H1 (cell line): Measurements from ENCODE around the gene SF3B3. TPM values are rescaled to one million over a fixed set of nuclear protein-coding genes. Genes with fewer than 3 reads are reported as not detected.

Experiments used
- CTCF ChIA-PET: fragments of 300-600 bp; sonication (Branson Sonifier 250); formaldehyde crosslinking; loops from one replicate; lab custom pipeline; 2021; ENCODE audit not compliant: partially characterized antibody; lab: Charles Lee
- POLR2A ChIA-PET: fragments of 300-600 bp; sonication (Branson Sonifier 250); formaldehyde crosslinking; loops from one replicate; lab custom pipeline; 2021; ENCODE audit warnings: inconsistent platforms; ENCODE audit not compliant: partially characterized antibody; lab: Charles Lee
- DNase-seq, 2 experiments: peaks; one replicate each; pipeline versions ENCODE4 v3.0.0 to v3.0.0-alpha.2; 2010 to 2022; ENCODE audit warnings: low spot score in 2 of 2, low read depth in 1 of 2, mixed read lengths in 1 of 2
- FAIRE-seq: peaks from 2 replicates; lab custom pipeline; 2011; peaks lifted over from hg19 to GRCh38; lab: Jason Lieb, UNC
- H2AFZ ChIP-seq: 2 replicates; pipeline ENCODE4 v1.8.1; 2012; ENCODE audit warnings: low read length, inconsistent platforms
- H2AK5ac ChIP-seq: 2 replicates; pipeline ENCODE4 v1.6.1; 2013; ENCODE audit warnings: low read depth, low read length
- H2BK120ac ChIP-seq: replicated peaks from 2 replicates; pipeline ENCODE3; 2013; ENCODE audit warnings: low read depth, low read length, inconsistent platforms
- H2BK12ac ChIP-seq: 2 replicates; pipeline ENCODE4 v1.6.1; 2013; ENCODE audit warnings: low read depth, low read length
- H2BK15ac ChIP-seq: 2 replicates; pipeline ENCODE4 v1.6.1; 2013; ENCODE audit warnings: low read length
- H2BK20ac ChIP-seq: 2 replicates; pipeline ENCODE4 v1.6.1; 2013; ENCODE audit warnings: low read length
- H2BK5ac ChIP-seq: 2 replicates; pipeline ENCODE4 v1.6.1; 2013; ENCODE audit warnings: low read depth, low read length
- H3K14ac ChIP-seq: 2 replicates; pipeline ENCODE4 v1.6.1; 2013; ENCODE audit warnings: inconsistent platforms; ENCODE audit not compliant: insufficient read length
- H3K18ac ChIP-seq: 2 replicates; pipeline ENCODE4 v1.6.1; 2013; ENCODE audit warnings: low read length; ENCODE audit errors: extremely low read depth
- H3K23ac ChIP-seq: 2 replicates; pipeline ENCODE4 v1.6.1; 2013; ENCODE audit warnings: inconsistent platforms; ENCODE audit not compliant: insufficient read length
- H3K23me2 ChIP-seq: 2 replicates; pipeline ENCODE4 v1.6.1; 2013; ENCODE audit warnings: low read depth, low read length
- H3K27ac ChIP-seq: 2 replicates; pipeline ENCODE4 v1.6.1; 2011; ENCODE audit warnings: low read depth, low read length, inconsistent platforms
- H3K27me3 ChIP-seq, 4 experiments: replicated peaks in 1 of 4; 1 replicate in 1 of 4; 2 replicates in 3 of 4; pipeline versions ENCODE4 v1.6.1 to v1.8.1; 2011 to 2013; ENCODE audit warnings: low read length in 3 of 4, mild to moderate bottlenecking in 3 of 4, inconsistent platforms in 2 of 4, mixed read lengths in 2 of 4, moderate library complexity in 1 of 4; ENCODE audit not compliant: control insufficient read depth in 3 of 4, insufficient read depth in 3 of 4; ENCODE audit errors: extremely low read depth in 1 of 4
- H3K36me3 ChIP-seq, 4 experiments: 2 replicates each; pipeline versions ENCODE4 v1.6.1 to v1.8.1; 2011 to 2013; ENCODE audit warnings: mild to moderate bottlenecking in 4 of 4, low read length in 3 of 4, moderate library complexity in 2 of 4, control low read depth in 1 of 4, inconsistent platforms in 1 of 4; ENCODE audit not compliant: insufficient read depth in 4 of 4, control insufficient read depth in 2 of 4
- H3K4ac ChIP-seq: replicated peaks from 2 replicates; pipeline ENCODE3; 2013; ENCODE audit warnings: low read length, low read depth, mixed read lengths, inconsistent platforms; ENCODE audit not compliant: insufficient read length
- H3K4me1 ChIP-seq, 4 experiments: replicated peaks in 1 of 4; 1 replicate in 1 of 4; 2 replicates in 3 of 4; pipeline versions ENCODE4 v1.6.1 to v1.8.1; 2011 to 2013; ENCODE audit warnings: low read length in 3 of 4, inconsistent platforms in 2 of 4, mixed read lengths in 1 of 4; ENCODE audit not compliant: insufficient read depth in 4 of 4, control insufficient read depth in 3 of 4
- H3K4me2 ChIP-seq, 2 experiments: 2 replicates each; pipeline versions ENCODE4 v1.6.1 to v1.8.1; 2011 to 2013; ENCODE audit warnings: low read depth in 2 of 2, low read length in 2 of 2, control low read depth in 1 of 2, inconsistent platforms in 1 of 2, mild to moderate bottlenecking in 1 of 2; ENCODE audit not compliant: insufficient read depth in 1 of 2
- H3K4me3 ChIP-seq, 4 experiments: fragments of 200-600, 300-600 bp in 1 of 4; sonication (generic), shearing (Covaris generic), sonication (Bioruptor Twin) in 1 of 4; 2 replicates each; pipeline versions ENCODE4 v1.5.1 to v1.8.1; 2011 to 2016; ENCODE audit warnings: low read length in 4 of 4, low read depth in 3 of 4, control low read depth in 2 of 4, inconsistent platforms in 2 of 4, mild to moderate bottlenecking in 2 of 4, mixed read lengths in 1 of 4, moderate library complexity in 1 of 4; ENCODE audit not compliant: insufficient read depth in 2 of 4; ENCODE audit errors: extremely low read depth in 1 of 4
- H3K56ac ChIP-seq: replicated peaks from 2 replicates; pipeline ENCODE3; 2013; ENCODE audit warnings: low read depth, mild to moderate bottlenecking, mixed read lengths, low read length, inconsistent platforms; ENCODE audit not compliant: insufficient read length
- H3K79me1 ChIP-seq: 2 replicates; pipeline ENCODE4 v1.6.1; 2013; ENCODE audit warnings: low read depth, low read length, control low read depth
- H3K79me2 ChIP-seq, 2 experiments: 2 replicates each; pipeline versions ENCODE4 v1.6.1 to v1.8.1; 2012 to 2013; ENCODE audit warnings: low read length in 2 of 2, mild to moderate bottlenecking in 2 of 2, inconsistent platforms in 1 of 2; ENCODE audit not compliant: insufficient read depth in 2 of 2, control insufficient read depth in 1 of 2
- H3K9ac ChIP-seq, 4 experiments: replicated peaks in 1 of 4; 1 replicate in 1 of 4; 2 replicates in 3 of 4; pipeline versions ENCODE4 v1.6.1 to v1.8.1; 2011 to 2013; ENCODE audit warnings: low read depth in 3 of 4, low read length in 3 of 4, control low read depth in 2 of 4, mild to moderate bottlenecking in 2 of 4, moderate library complexity in 2 of 4, inconsistent platforms in 1 of 4; ENCODE audit errors: extremely low read depth in 1 of 4
- H3K9me3 ChIP-seq, 2 experiments: 2 replicates each; pipeline versions ENCODE4 v1.6.1 to v1.8.1; 2012 to 2013; ENCODE audit warnings: mild to moderate bottlenecking in 2 of 2, moderate library complexity in 2 of 2, control low read depth in 1 of 2, inconsistent platforms in 1 of 2, low read depth in 1 of 2, low read length in 1 of 2, mixed read lengths in 1 of 2; ENCODE audit not compliant: insufficient read depth in 2 of 2
- H4K20me1 ChIP-seq, 2 experiments: replicated peaks in 1 of 2; 2 replicates each; pipeline versions ENCODE3 to v1.8.1; 2011 to 2013; ENCODE audit warnings: inconsistent platforms in 2 of 2, low read length in 2 of 2, mild to moderate bottlenecking in 1 of 2; ENCODE audit not compliant: insufficient read depth in 2 of 2, control insufficient read depth in 1 of 2
- H4K5ac ChIP-seq: 2 replicates; pipeline ENCODE4 v1.6.1; 2013; ENCODE audit warnings: low read length, low read depth, mixed read lengths, inconsistent platforms; ENCODE audit not compliant: insufficient read length
- H4K8ac ChIP-seq: 2 replicates; pipeline ENCODE4 v1.8.0; 2013; ENCODE audit warnings: mild to moderate bottlenecking, moderate library complexity, low read length, inconsistent platforms; ENCODE audit not compliant: insufficient read depth; ENCODE audit errors: extremely low read depth
- H4K91ac ChIP-seq: replicated peaks from 2 replicates; pipeline ENCODE3; 2013; ENCODE audit warnings: low read length, mixed read lengths, inconsistent platforms; ENCODE audit not compliant: insufficient read length
- BACH1 ChIP-seq: IDR thresholded peaks from 2 replicates; pipeline ENCODE4 v1.6.1; 2012; ENCODE audit warnings: low read length, improper control_type of control experiment
- BRCA1 ChIP-seq: IDR thresholded peaks from 2 replicates; pipeline ENCODE4 v1.6.1; 2012; ENCODE audit warnings: low read depth, low read length, improper control_type of control experiment
- CEBPB ChIP-seq: IDR thresholded peaks from 2 replicates; pipeline ENCODE4 v1.6.1; 2012; ENCODE audit warnings: low read depth, low read length
- CREB1 ChIP-seq: IDR thresholded peaks from 2 replicates; pipeline ENCODE4 v1.6.1; 2012; ENCODE audit warnings: inconsistent platforms
- FOSL1 ChIP-seq: IDR thresholded peaks from 2 replicates; pipeline ENCODE4 v1.6.1; 2011; ENCODE audit warnings: mild to moderate bottlenecking, low read depth, low read length, moderate library complexity; ENCODE audit not compliant: insufficient read depth
- GTF2F1 ChIP-seq: IDR thresholded peaks from 2 replicates; pipeline ENCODE4 v1.6.1; 2012; ENCODE audit warnings: low read depth, low read length, improper control_type of control experiment, borderline replicate concordance
- KDM4A ChIP-seq: IDR thresholded peaks from one replicate; pipeline ENCODE4 v1.7.1; 2012; ENCODE audit warnings: low read depth, mild to moderate bottlenecking, moderate library complexity, low read length, inconsistent platforms; ENCODE audit not compliant: severe bottlenecking
- MAFK ChIP-seq: IDR thresholded peaks from 2 replicates; pipeline ENCODE4 v1.6.1; 2012; ENCODE audit warnings: low read depth, mild to moderate bottlenecking, improper control_type of control experiment, low read length
- NANOG ChIP-seq: IDR thresholded peaks from 2 replicates; pipeline ENCODE4 v1.6.1; 2011; ENCODE audit warnings: low read length, low read depth, mild to moderate bottlenecking, inconsistent platforms; ENCODE audit not compliant: insufficient read depth, poor library complexity, severe bottlenecking
- RAD21 ChIP-seq, 2 experiments: IDR thresholded peaks in 1 of 2; conservative IDR thresholded peaks in 1 of 2; 2 replicates each; pipeline ENCODE4 v1.6.1; 2011; ENCODE audit warnings: low read depth in 2 of 2, low read length in 2 of 2, improper control_type of control experiment in 1 of 2, inconsistent platforms in 1 of 2, mild to moderate bottlenecking in 1 of 2, moderate library complexity in 1 of 2
- RFX5 ChIP-seq: IDR thresholded peaks from 2 replicates; pipeline ENCODE4 v1.6.1; 2011; ENCODE audit warnings: low read depth, low read length, improper control_type of control experiment, borderline replicate concordance
- RNF2 ChIP-seq: fragments of 200-900, 300-1000 bp; sonication (generic); IDR thresholded peaks from 2 replicates; pipeline ENCODE4 v1.7.1; 2016; ENCODE audit warnings: borderline replicate concordance, low read depth, mild to moderate bottlenecking, antibody characterized with exemption, low read length; ENCODE audit not compliant: poor library complexity, severe bottlenecking; ENCODE audit errors: missing control alignments
- SIRT6 ChIP-seq: IDR thresholded peaks from one replicate; pipeline ENCODE4 v1.7.1; 2012; ENCODE audit warnings: low read length, inconsistent platforms
- WGBS, 2 experiments: shearing (Covaris generic) in 1 of 2; methylation state at CpG; one replicate each; pipeline versions ENCODE4 v1.1.6 to v1.1.7; 2013 to 2015; ENCODE audit warnings: low lambda C conversion rate in 2 of 2, mixed read lengths in 2 of 2, inconsistent platforms in 1 of 2, low coverage in 1 of 2, missing lambda C conversion rate in 1 of 2; ENCODE audit not compliant: insufficient replicate concordance in 2 of 2, insufficient coverage in 1 of 2, insufficient read length in 1 of 2; ENCODE audit errors: extremely low coverage in 1 of 2, missing lambda C conversion rate in 1 of 2; 5-methylcytosine and 5-hydroxymethylcytosine counted together
- polyA plus RNA-seq, 7 experiments: library from polyadenylated mRNA; depleted of rRNA in 3 of 7; stranded (reverse) in 5 of 7; unstranded in 2 of 7; fragments of >200 nt in 5 of 7; fragments of 200-250 nt in 2 of 7; gene quantifications; 1 replicate in 5 of 7; 2 replicates in 1 of 7; 4 replicates in 1 of 7; pipeline versions ENCODE4 v1.2.1 to v1.2.3, GENCODE V29; 2011 to 2013; ENCODE audit warnings: missing spikeins in 2 of 7, mixed read lengths in 2 of 7
- total RNA-seq: library from RNA; stranded (reverse); fragmentation: NEBNext Ultra II Directional; extraction: Animal tissue kit (Norgen Biotek cat#: 25700); gene quantifications from 2 replicates; pipeline ENCODE4 v1.2.1, GENCODE V29; 2021

The SF3B3 gene
- total and polyA plus RNA-seq, 2 of the 8 experiments (the other 6 are each of a cell fraction or from before 2014, with no cell fraction given): 241 to 521 TPM

DNA sequence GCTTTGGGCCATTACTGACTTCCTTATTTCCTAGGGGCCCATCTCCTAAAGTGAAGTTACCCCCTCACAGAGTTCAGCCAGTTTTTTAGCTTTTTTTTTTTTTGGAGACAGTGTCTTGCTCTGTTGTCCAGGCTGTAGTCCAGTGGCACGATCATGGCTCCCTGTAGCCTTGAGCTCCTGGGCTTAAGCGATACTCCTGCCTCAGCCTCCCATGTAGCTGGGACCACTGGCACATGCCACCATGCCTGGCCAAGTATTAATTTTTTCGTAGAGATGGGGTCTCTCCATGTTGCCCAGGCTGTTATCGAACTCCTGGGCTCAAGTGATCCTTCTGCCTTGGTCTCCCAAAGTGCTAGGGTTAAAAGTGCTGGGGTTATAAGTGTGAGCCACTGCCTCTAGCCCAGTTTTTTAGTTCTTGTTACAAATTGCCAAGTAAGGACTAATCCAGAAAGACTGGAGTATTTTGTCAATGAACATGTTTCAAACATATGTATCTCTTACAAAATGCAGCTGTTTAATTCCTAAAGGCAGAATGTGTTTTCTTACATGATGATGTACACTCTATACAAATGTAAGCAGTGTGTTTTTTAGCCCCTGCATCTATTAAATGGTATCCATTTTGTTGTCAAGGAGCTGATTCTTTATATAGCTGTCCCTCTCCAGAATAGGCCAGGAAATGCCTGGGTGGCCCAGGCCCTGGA is 73.7 kb downstream of the SF3B3 start:
- no peak overlapping the region for H3K18ac ChIP-seq
- ChIA-PET POLR2A (interaction anchor here (1.0 to 2.9 kb wide), 9 partner anchors 8 to 42 kb away, joined by 3 to 12 read pairs (median 4); no protein-coding TSS in a partner anchor), CTCF (interaction anchor here (0.6 to 2.5 kb wide), 5 partner anchors 14 to 82 kb away, joined by 3 to 13 read pairs (median 5); no protein-coding TSS in a partner anchor)
- H3K4me3 ChIP-seq: no peak overlapping the region
- no peak overlapping the region for H4K91ac ChIP-seq
- H2BK5ac ChIP-seq: no peak overlapping the region
- no peak overlapping the region for H3K4me2 ChIP-seq
- H2BK15ac ChIP-seq: no peak overlapping the region
- H3K23me2 ChIP-seq: no peaks in the 10 kb centered on the region
- no peak for TF ChIP-seq RAD21 (IDR thresholded peaks at IDR 0.05 in 1 of 2, conservative IDR thresholded peaks at IDR 0.05 in 1 of 2; ENCODE audit: low read depth in 2 of 2, low read length in 2 of 2)
- no peak for TF ChIP-seq RFX5
- TF ChIP-seq BACH1: no peak
- TF ChIP-seq FOSL1: no peak
- no peak for TF ChIP-seq SIRT6
- no peak for TF ChIP-seq BRCA1
- TF ChIP-seq GTF2F1: no peak
- TF ChIP-seq MAFK: no peak
- TF ChIP-seq CEBPB: no peak
- no peak for TF ChIP-seq KDM4A
- TF ChIP-seq RNF2: no peak
- TF ChIP-seq CREB1: no peak
- no peak for TF ChIP-seq NANOG
- H3K14ac ChIP-seq: no peak overlapping the region
- H3K36me3 ChIP-seq: no peaks in the 10 kb centered on the region
- no peak overlapping the region for H3K23ac ChIP-seq
- no peak overlapping the region for H4K8ac ChIP-seq
- no peaks in the 10 kb centered on the region for H3K4me1 ChIP-seq
- H4K5ac ChIP-seq: no peak overlapping the region
- no peak overlapping the region for H2AFZ ChIP-seq
- H2BK12ac ChIP-seq: no peak overlapping the region
- DNase-seq (no peak), FAIRE-seq (no peak)
- no peaks in the 10 kb centered on the region for H3K27me3 ChIP-seq
- H3K27ac ChIP-seq: no peak overlapping the region
- no peak overlapping the region for H2BK120ac ChIP-seq
- no peak overlapping the region for H3K4ac ChIP-seq
- no peaks in the 10 kb centered on the region for H3K79me1 ChIP-seq
- no peak overlapping the region for H2BK20ac ChIP-seq
- no peak overlapping the region for H3K56ac ChIP-seq
- H4K20me1 ChIP-seq: no peaks in the 10 kb centered on the region
- no peak overlapping the region for H2AK5ac ChIP-seq
- no peaks in the 10 kb centered on the region for H3K79me2 ChIP-seq
- no peaks in the 10 kb centered on the region for H3K9me3 ChIP-seq
- 98% methylated on average over 4 of the region's 4 CpGs; no CpG with 5 or more reads in 1 of the 2 experiments for WGBS, 2 experiments
- H3K9ac ChIP-seq: no peak overlapping the region; a peak in 1 of 7 replicates
